Astrocyte (in vitro differentiated cells and primary cell): ENCODE results near the gene RIMBP2.

Experiments used
- CTCF ChIP-seq: IDR thresholded peaks from 2 replicates; pipeline ENCODE4 v1.5.1; 2011; ENCODE audit warnings: low read depth, mild to moderate bottlenecking, inconsistent platforms, low read length, moderate library complexity; ENCODE audit not compliant: insufficient read depth
- EZH2 ChIP-seq: IDR thresholded peaks from 2 replicates; pipeline ENCODE4 v1.6.1; 2012; ENCODE audit warnings: mild to moderate bottlenecking, low read length, inconsistent platforms; ENCODE audit not compliant: insufficient read depth

DNA sequence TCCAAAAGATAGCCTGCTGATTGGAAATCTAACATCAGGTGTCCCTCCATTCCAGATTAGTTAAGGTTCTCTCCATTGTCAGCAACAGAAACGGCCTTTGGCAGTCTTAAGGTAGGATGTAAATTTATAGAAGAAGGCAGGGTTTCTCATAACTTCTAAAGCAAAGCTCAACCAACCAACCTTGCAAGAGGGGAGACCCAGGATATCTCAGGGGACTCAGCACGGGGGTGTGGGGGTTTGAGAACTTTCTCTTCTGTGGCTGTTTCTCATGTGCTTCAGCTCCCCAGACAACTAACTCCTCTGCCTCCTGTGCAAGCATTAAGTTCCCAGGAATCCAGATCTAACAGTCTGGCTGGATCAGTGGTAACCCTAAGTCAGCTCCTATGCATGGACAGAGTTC, 148.1 kb downstream of the RIMBP2 start:
- TF ChIP-seq CTCF (no peak), EZH2 (no peak)
